Ascending aorta (tissue), 2 donors: ENCODE measurements around the gene IL22RA1. TPM values are rescaled to one million over a fixed set of nuclear protein-coding genes. Genes with fewer than 3 reads are reported as not detected.

Source experiments
- DNase-seq, 2 donors: peaks; one replicate each; pipeline ENCODE4 v3.0.0-alpha.2; 2019; ENCODE audit warnings: low spot score in 2 of 2
- H3K27ac ChIP-seq, 2 donors: fragments of 200-600 bp; sonication (generic); one replicate each; pipeline ENCODE4 v1.5.1; 2016 to 2017; ENCODE audit warnings: mild to moderate bottlenecking in 1 of 2
- H3K27me3 ChIP-seq: fragments of 200-600 bp; sonication (generic); one replicate; pipeline ENCODE4 v1.5.1; 2017
- H3K36me3 ChIP-seq, 2 donors: fragments of 200-600 bp; sonication (generic); one replicate each; pipeline ENCODE4 v1.5.1; 2016
- H3K4me1 ChIP-seq, 2 donors: fragments of 200-600 bp; sonication (generic); one replicate each; pipeline ENCODE4 v1.5.1; 2016 to 2017; ENCODE audit warnings: mild to moderate bottlenecking in 1 of 2
- H3K4me3 ChIP-seq, 2 donors: fragments of 200-600 bp; sonication (generic); one replicate each; pipeline ENCODE4 v1.5.1; 2016 to 2017; ENCODE audit warnings: mild to moderate bottlenecking in 1 of 2
- H3K9me3 ChIP-seq, 2 donors: fragments of 200-600 bp; sonication (generic); one replicate each; pipeline ENCODE4 v1.5.1; 2016
- intact Hi-C: fragments of 100-400 bp; cut with DNase I; formaldehyde crosslinking; loops from one replicate; pipeline ENCODE4 v1.15.1; 2023
- total RNA-seq: library from RNA; depleted of rRNA; stranded (reverse); fragments of >200 nt; gene quantifications from one replicate; pipeline ENCODE4 v1.1.0, GENCODE V29; 2016
- TF ChIP-seq, protein P1 (sequence below), 3 experiments: fragments of 200-600 bp in 2 of 3; fragments of 450-650 bp in 1 of 3; sonication (generic) in 2 of 3; IDR thresholded peaks; one replicate each; pipeline ENCODE4 v1.5.1; 2016 to 2019; ENCODE audit warnings: antibody characterized with exemption in 3 of 3, mild to moderate bottlenecking in 1 of 3, moderate library complexity in 1 of 3

Gene IL22RA1
- total RNA-seq, 1 donor from 2014 or later = not detected

DNA sequence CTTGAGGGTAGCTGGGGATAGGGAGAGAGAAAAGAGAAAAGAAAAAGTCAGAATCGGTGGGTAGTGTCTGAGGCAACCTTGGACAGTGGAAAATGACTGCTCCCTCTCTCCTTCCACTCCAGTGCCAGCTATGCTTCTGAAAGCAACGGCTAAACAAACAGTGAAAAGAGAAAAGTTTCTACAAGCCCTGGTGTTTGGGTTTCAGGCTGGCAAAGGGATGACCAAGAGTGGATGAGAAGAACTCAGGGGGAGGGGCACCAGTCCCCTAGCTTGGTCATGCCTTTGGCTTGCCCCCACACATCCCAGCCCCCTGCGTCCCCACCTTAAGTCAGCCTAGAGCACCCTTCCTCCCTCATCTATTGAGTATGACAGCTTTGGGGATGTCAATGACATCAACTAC is 8.6 kb downstream of the IL22RA1 start:
- TF ChIP-seq, protein P1, sequence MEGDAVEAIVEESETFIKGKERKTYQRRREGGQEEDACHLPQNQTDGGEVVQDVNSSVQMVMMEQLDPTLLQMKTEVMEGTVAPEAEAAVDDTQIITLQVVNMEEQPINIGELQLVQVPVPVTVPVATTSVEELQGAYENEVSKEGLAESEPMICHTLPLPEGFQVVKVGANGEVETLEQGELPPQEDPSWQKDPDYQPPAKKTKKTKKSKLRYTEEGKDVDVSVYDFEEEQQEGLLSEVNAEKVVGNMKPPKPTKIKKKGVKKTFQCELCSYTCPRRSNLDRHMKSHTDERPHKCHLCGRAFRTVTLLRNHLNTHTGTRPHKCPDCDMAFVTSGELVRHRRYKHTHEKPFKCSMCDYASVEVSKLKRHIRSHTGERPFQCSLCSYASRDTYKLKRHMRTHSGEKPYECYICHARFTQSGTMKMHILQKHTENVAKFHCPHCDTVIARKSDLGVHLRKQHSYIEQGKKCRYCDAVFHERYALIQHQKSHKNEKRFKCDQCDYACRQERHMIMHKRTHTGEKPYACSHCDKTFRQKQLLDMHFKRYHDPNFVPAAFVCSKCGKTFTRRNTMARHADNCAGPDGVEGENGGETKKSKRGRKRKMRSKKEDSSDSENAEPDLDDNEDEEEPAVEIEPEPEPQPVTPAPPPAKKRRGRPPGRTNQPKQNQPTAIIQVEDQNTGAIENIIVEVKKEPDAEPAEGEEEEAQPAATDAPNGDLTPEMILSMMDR (IDR thresholded peaks at IDR 0.05) = no peak
- intact Hi-C loops = no loop called here
- no peaks in the 10 kb centered on the region for H3K4me1 ChIP-seq

GRCh38 chr1:24133819-24134218 is 9.1 kb downstream of the IL22RA1 start:
- Histone ChIP-seq H3K36me3 (no peaks in the 10 kb centered on the region), H3K27ac (no peak overlapping the region), H3K27me3 (no peaks in the 10 kb centered on the region), H3K9me3 (peaks cover 0 to 13% of the 10 kb centered on the region in 2 donors), H3K4me3 (no peak overlapping the region), H3K4me1 (no peaks in the 10 kb centered on the region)
- DNase-seq = no peak
- intact Hi-C loops = no loop called here
- TF ChIP-seq, protein P1 (IDR thresholded peaks at IDR 0.05) = no peak

More for the DNA sequence above, 8.6 kb downstream of the IL22RA1 start:
- no peak for DNase-seq
- Histone ChIP-seq H3K36me3 (no peaks in the 10 kb centered on the region), H3K4me3 (no peak overlapping the region), H3K9me3 (peaks cover 0 to 13% of the 10 kb centered on the region in 2 donors), H3K27me3 (no peaks in the 10 kb centered on the region), H3K27ac (no peak overlapping the region)

DNA sequence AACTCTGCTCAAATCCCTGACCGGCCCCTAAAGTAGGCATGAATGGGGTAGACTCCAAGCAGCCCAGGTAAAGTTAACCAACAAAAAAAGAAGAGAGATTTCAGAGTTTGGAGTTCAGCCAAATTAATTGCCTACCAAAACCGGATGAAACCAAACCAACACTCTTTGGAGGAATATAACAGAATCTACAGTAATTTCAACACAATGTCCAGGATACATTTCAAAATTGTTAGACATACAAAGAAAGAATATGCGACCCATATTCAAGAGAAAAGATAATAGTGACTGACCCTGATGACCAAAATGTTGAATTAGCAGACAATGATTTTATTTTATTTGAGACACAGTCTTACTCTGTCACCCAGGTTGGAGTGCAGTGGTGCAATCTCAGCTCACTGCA is 12.6 kb downstream of the IL22RA1 start:
- no peak overlapping the region for H3K4me3 ChIP-seq
- no peaks in the 10 kb centered on the region for H3K4me1 ChIP-seq
- TF ChIP-seq, protein P1 (IDR thresholded peaks at IDR 0.05) = no peak
- H3K9me3 ChIP-seq = peaks cover 0 to 13% of the 10 kb centered on the region in 2 donors
- H3K27ac ChIP-seq = no peak overlapping the region
- H3K27me3 ChIP-seq = no peaks in the 10 kb centered on the region
- intact Hi-C loops = no loop called here
- no peak for DNase-seq
- H3K36me3 ChIP-seq = no peaks in the 10 kb centered on the region

- intact Hi-C loops = no loop called here
- Histone ChIP-seq H3K9me3 (peaks cover 0 to 13% of the 10 kb centered on the region in 2 donors), H3K36me3 (no peaks in the 10 kb centered on the region), H3K4me3 (no peak overlapping the region), H3K27ac (no peak overlapping the region), H3K27me3 (no peaks in the 10 kb centered on the region), H3K4me1 (no peaks in the 10 kb centered on the region)
- TF ChIP-seq, protein P1 (IDR thresholded peaks at IDR 0.05) = no peak
- DNase-seq = no peak
Observed at GRCh38 chr1:24127801-24128363, 15.1 kb downstream of the IL22RA1 start.

- TF ChIP-seq, protein P1 (IDR thresholded peaks at IDR 0.05) = no peak
- no peak for DNase-seq
- Histone ChIP-seq H3K4me3 (no peak overlapping the region), H3K27ac (no peak overlapping the region), H3K27me3 (no peaks in the 10 kb centered on the region), H3K4me1 (no peaks in the 10 kb centered on the region), H3K36me3 (no peaks in the 10 kb centered on the region), H3K9me3 (peaks cover 0 to 13% of the 10 kb centered on the region in 2 donors)
- intact Hi-C loops = no loop called here
Observed at GRCh38 chr1:24127134-24127800, 15.7 kb downstream of the IL22RA1 start.
